RWPE1 (cell line): Measurements from ENCODE around the gene MTMR2.
A peak's percentile ranks its signal among the peaks of the same experiment; 100 is the strongest.

Source experiments
- CTCF ChIA-PET: fragments of 350-600 bp; sonication (Branson Sonifier 250); formaldehyde crosslinking; extraction: SDS; loops from one replicate; lab custom pipeline; 2021; lab: Yijun Ruan, JAX
- POLR2A ChIA-PET: fragments of 400-600 bp; formaldehyde crosslinking; extraction: SDS; loops from one replicate; lab custom pipeline; 2020; ENCODE audit warnings: antibody characterized with exemption; ENCODE audit not compliant: low non-redundant PET; lab: Yijun Ruan, JAX
- DNase-seq: peaks from one replicate; pipeline ENCODE4 v3.0.0; 2012; ENCODE audit warnings: low spot score
- H3K27ac ChIP-seq: fragments of 450-650 bp; 2 replicates; pipeline ENCODE4 v1.5.1; 2017
- CTCF ChIP-seq: fragments of 450-650 bp; conservative IDR thresholded peaks from 2 replicates; pipeline ENCODE4 v1.5.1; 2017; ENCODE audit warnings: low read depth, mild to moderate bottlenecking

The MTMR2 gene

GRCh38 chr11:95931916-95932315 lies 8.0 kb upstream of the MTMR2 start:
- no peak for TF ChIP-seq CTCF
- DNase-seq, result no peak
- H3K27ac ChIP-seq, result no peak overlapping the region
- ChIA-PET CTCF (no interaction called here), POLR2A (no interaction called here)

- ChIA-PET CTCF (no interaction called here), POLR2A (no interaction called here)
- H3K27ac ChIP-seq, result no peak overlapping the region
- no peak for DNase-seq
- TF ChIP-seq CTCF, result no peak
Observed at GRCh38 chr11:95930948-95931347, 7.0 kb upstream of the MTMR2 start.

GRCh38 chr11:95926726-95927125 lies 2.8 kb upstream of the MTMR2 start:
- CTCF ChIA-PET, result interaction anchor here (0.5 kb wide), 1 partner anchor 128 kb away, joined by 4 read pairs; no protein-coding TSS in a partner anchor
- no peak for TF ChIP-seq CTCF
- POLR2A ChIA-PET, result no interaction called here

GRCh38 chr11:95925011-95925410 lies 1.1 kb upstream of the MTMR2 start:
- H3K27ac ChIP-seq, result no peak overlapping the region
- ChIA-PET CTCF (interaction anchor here (0.8 kb wide), 1 partner anchor 501 kb away, joined by 3 read pairs; no protein-coding TSS in a partner anchor), POLR2A (no interaction called here)
- no peak for TF ChIP-seq CTCF
- peak; percentile 70 for DNase-seq

More at GRCh38 chr11:95926726-95927125, 2.8 kb upstream of the MTMR2 start:
- no peak for DNase-seq
- H3K27ac ChIP-seq, result no peak overlapping the region

GRCh38 chr11:95924414-95924760 lies 480 bp upstream of the MTMR2 start:
- ChIA-PET POLR2A (no interaction called here), CTCF (interaction anchor here (0.8 kb wide), 1 partner anchor 249 kb away, joined by 5 read pairs; no protein-coding TSS in a partner anchor)
- DNase-seq, result no peak
- peak overlapping the region; percentile 96 for H3K27ac ChIP-seq
- no peak for TF ChIP-seq CTCF

- ChIA-PET POLR2A (no interaction called here), CTCF (interaction anchor here (0.8 kb wide), 1 partner anchor 250 kb away, joined by 5 read pairs; no protein-coding TSS in a partner anchor)
- no peak for TF ChIP-seq CTCF
- H3K27ac ChIP-seq, result peak overlapping the region; percentile 96
- DNase-seq, result no peak
Observed at GRCh38 chr11:95923439-95923727, 524 bp downstream of the MTMR2 start.
